HG03354 (cell line): ENCODE measurements around the gene OR4Q2.
"Not testable (repeated sequence)": the region's sequence is repeated elsewhere in the genome, so short reads cannot be mapped to it uniquely, and the experiment has no call there.

ENCODE experiments used
- ATAC-seq: cut with Tn5 transposase; IDR thresholded peaks from one replicate; pipeline ENCODE4 v1.9.1; 2021; ENCODE audit warnings: mild to moderate bottlenecking; ENCODE audit not compliant: unreplicated experiment, poor library complexity, severe bottlenecking

The OR4Q2 gene

DNA sequence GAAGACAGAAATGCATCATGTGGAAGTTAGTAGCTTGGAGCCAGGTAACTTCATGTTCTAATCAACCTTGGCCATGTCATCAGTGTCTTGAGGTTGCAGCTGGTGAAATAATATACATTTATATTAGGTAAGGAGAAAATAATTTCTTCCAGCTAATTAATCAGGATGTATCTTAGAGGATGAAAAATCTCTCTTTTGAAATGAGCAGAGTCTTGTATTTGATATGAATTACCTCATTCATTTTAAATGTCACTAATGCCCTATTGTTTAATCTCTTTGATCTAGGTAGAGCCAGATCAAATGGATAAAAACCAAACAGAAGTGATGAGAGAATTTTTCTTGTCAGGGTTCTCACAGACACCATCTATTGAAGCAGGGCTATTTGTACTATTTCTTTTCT lies at the start of gene OR4Q2:
Gene OR4Q2 (plus strand): TSS at position 301 of the 400 bp plus-strand sequence.
- ATAC-seq, result no peak

DNA sequence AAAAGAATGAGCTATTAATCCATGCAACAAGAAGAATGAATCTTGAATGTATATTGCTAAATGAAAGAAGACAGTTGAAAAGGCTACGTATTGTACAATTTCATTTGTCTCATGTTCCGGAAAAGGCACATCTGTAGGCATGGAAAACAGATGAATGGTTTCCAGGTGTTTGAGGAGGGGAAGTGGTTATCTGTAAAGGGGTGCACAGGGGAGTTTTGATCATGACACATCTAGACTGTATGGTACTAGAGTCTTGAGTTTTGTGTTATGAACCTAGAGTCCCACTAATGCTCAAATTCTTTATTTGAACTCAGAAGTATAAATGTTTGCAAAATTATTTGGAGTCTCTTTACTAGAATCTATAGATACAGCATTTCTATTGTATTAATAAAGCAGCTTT lies 32.2 kb upstream of the OR4Q2 start:
- not testable (repeated sequence) for ATAC-seq

DNA sequence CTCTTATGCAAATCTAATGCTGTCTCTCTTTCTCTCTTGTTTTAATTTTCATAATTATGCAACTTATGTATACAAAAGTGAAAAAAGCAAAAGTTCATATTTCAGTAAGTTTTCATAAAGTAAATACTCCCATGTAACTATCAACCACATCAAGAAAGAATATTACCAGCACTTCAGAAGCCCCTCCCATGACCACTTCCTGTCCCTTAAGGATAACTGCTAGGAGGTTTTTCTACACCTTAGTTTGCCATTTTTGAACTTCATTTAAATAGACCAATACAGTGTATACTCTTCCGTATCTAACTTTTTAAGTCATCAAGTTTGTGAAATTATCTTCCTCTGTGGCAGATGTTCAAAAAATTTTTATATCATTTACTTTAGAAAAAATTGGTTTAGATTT lies 27.1 kb upstream of the OR4Q2 start:
- ATAC-seq, result no peak

DNA sequence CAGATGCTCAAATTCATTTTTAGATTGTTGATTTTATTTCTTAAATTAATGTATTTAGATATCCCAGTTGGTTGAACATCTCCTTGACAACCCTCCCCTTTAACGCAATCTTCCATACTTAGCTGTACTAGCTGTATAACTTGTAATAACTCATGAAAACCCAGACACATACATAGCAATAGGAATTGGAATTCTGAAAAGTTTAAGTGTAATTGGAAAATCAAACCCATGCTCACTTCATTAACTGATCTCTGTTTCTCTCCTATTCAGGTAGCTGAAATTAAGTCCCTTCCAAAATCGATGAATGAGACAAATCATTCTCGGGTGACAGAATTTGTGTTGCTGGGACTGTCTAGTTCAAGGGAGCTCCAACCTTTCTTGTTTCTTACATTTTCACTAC lies 26.7 kb upstream of the OR4Q2 start, which contains the start of gene OR4K15:
Gene OR4K15 (plus strand): TSS at position 301 of the 400 bp plus-strand sequence. CDS start 0 bp downstream, at position 301.
- ATAC-seq, result no peak

DNA sequence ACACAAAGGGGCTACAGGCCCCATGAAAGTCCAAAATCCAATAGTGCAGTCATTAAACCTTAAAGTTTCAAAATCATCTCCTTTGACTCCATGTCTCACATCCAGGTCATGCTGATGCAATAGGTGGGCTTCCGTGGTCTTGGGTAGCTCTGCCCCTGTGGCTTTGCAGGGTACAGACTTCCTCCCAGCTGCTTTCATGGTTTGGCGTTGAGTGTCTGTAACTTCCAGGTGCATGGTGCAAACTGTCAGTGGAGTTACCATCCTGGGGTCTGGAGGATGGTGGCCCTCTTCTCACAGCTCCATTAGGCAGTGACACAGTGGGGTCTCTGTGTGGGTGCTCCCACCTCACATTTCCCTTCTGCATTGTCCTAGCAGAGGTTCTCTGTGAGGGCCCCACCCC lies 8.5 kb upstream of the OR4Q2 start:
- no peak for ATAC-seq

DNA sequence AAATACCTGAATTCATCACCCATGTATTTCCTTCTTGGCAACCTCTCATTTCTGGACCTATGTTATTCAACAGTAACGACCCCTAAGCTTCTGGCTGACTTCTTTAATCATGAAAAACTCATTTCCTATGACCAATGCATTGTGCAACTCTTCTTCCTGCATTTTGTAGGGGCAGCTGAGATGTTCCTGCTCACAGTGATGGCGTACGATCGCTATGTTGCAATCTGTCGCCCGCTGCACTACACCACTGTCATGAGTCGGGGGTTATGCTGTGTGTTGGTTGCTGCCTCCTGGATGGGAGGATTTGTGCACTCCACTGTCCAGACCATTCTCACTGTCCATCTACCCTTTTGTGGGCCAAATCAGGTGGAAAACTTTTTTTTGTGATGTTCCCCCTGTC lies 356 bp downstream of the OR4Q2 start:
- no peak for ATAC-seq

DNA sequence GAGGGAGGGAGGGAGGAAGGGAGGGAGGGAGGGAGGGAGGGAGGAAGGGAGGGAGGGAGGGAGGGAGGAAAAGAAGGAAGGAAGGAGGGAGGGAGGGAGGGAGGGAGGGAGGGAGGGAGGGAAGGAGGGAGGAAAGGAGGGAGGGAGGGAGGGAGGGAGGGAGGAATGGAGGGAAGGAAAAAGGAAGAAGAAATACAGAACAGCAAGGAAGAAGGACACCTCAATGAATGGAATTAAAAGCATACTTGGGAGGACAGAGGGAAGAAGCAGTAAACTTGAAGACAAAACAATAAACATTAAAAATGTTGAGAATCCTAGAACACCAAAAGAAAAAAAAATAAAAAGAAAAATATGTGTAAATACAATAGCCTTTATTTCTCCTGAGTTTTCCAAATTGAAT lies 6.2 kb downstream of the OR4Q2 start:
- ATAC-seq, result no peak

DNA sequence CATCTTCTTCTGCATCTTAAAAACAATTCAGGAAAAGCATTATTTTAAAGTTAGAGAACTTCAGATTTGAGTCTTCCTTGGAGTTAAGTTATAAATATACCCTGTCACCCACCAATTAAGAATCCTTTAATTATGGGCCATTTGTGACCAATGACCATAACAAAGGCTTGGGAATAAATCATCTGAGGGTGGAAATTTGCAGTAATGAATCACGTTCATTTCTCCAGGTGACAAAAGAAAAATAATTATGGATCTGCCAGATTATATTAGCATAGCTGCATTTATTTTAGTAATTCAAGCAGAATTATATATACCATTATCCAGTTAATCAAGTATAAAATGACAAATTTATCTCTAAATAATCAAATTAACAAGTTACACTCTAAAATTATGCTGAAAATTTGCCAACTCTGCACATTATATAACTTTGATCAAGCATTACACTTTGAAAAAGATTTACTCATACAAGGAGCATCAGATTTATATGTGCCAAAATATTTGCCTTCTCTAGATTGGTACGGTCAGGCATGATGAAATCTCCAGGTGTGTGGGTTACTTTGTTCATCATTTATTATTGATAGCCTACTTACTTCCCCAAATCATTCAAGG lies 17.4 kb downstream of the OR4Q2 start, which contains the start of gene OR4K14:
Gene OR4K14 (minus strand): TSS at position 51 of the 609 bp plus-strand sequence. CDS start 4,114 bp downstream, outside the sequence.
- no peak for ATAC-seq

DNA sequence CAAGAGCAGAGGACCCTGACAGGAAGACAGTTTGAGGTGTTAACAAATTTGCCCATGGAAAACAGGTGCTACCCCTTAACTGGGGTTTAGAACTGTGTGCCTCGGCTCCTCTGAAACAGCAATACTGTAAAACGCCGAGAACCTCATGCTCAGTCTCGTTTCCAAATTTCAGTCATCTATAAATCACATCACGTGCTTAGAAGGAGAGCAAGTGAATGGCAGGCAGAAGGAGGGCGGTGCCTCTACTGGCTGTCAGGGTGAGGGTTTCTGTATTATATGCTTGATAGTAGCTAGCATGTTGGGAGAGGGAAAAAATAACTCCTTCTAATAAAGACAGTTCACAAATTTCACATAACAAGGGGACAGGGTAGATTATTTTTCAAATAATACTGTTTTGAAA lies 29.1 kb downstream of the OR4Q2 start:
- no peak for ATAC-seq

DNA sequence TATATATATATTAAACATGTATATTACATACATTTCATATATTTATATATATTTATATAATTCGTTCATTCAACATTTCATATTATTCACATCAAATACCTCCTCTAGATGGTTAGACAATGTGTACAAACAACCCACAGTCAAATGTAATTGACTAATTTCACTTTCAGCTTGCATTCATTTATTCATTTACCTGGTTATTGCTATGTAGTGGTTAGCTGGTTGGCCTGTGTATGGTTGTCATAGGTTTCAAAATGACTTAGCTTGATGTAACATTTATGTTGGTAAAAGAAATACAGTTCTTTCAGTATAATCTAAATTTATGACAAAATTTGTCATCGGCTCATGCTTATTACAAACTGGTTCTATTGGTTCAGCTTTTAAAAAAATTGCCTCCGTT lies 33.5 kb downstream of the OR4Q2 start:
- no peak for ATAC-seq

DNA sequence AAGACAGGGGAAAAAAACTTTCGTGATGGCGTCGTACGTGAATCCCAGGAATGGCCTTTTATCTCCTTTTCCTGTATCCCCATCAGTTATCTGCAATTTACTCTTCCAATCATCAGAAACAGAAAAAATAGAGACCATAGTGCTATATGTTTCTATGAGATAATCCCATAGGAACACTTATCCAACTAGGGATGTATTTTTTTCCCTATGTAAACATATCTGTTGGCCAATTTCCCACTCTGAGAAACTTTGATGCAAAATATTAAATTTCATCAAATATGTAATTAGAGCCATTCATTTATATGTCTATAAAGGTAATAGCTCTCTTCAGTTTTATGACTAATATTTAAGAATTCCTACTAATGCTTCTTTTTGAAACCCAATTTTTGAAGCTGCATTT lies 34.0 kb downstream of the OR4Q2 start, which contains the start of gene OR4K13:
Gene OR4K13 (minus strand): TSS at position 101 of the 400 bp plus-strand sequence. CDS start 1,280 bp downstream, outside the sequence.
- ATAC-seq, result no peak

DNA sequence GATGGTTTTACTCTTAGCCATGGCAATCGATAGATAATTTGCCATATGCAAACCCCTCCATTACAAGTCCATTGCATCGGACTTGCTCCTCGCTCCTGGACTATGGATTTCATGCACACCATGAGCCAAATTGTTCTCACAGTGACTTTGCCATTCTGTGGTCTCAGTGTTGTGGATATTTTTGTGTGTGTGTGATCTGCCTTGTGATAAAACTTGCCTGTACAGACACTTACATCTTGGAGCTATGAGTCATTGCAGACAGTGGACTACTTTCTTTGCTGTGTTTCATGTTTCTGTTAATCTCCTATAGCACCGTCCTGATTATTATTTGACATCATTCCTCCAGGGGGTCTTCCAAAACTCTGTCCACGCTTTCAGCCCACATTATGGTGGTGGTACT lies 42.3 kb downstream of the OR4Q2 start:
- no peak for ATAC-seq

DNA sequence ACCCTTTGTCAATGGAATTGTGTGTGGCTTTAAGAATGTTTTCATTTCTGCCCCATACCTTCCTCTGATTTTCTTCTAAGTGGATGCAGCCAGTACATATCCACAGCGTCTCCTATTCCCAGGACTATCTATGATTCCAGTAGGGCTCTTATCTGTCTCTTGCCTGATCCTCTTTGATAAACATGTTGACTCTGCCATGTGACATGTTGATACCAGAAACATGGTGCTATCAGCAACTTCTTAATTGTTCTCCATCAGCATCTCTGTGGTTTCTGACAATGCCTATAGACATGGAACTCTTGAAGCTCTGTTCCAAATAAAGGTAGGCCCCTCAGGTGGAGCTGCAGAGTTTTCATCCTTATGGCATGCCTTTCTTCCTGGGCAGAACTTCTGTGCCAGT lies 46.2 kb downstream of the OR4Q2 start:
- ATAC-seq, result no peak
